WTC11 (cell line): ENCODE measurements around the gene TSPAN10.

Source experiments
- NR2C2 ChIP-seq: sonication (generic); formaldehyde crosslinking; IDR thresholded peaks from 2 replicates; pipeline ENCODE4 v1.8.0; 2022; ENCODE audit warnings: mild to moderate bottlenecking, missing genetic modification reagents
- TEAD4 ChIP-seq: sonication (generic); formaldehyde crosslinking; IDR thresholded peaks from 2 replicates; pipeline ENCODE4 v1.8.0; 2022; ENCODE audit warnings: mild to moderate bottlenecking, missing genetic modification reagents
- ZNF138 ChIP-seq: sonication (generic); formaldehyde crosslinking; conservative IDR thresholded peaks from 2 replicates; pipeline ENCODE4 v1.8.1; 2022; ENCODE audit warnings: mild to moderate bottlenecking, moderate library complexity, missing genetic modification reagents
- TF ChIP-seq, protein P1 (sequence below): fragments of 200-600 bp; IDR thresholded peaks from 2 replicates; pipeline ENCODE4 v1.8.0; 2022; ENCODE audit warnings: antibody characterized with exemption
- TF ChIP-seq, protein P2 (sequence below): sonication (generic); formaldehyde crosslinking; IDR thresholded peaks from 2 replicates; pipeline ENCODE4 v1.8.0; 2023; ENCODE audit warnings: mild to moderate bottlenecking, missing genetic modification reagents

DNA sequence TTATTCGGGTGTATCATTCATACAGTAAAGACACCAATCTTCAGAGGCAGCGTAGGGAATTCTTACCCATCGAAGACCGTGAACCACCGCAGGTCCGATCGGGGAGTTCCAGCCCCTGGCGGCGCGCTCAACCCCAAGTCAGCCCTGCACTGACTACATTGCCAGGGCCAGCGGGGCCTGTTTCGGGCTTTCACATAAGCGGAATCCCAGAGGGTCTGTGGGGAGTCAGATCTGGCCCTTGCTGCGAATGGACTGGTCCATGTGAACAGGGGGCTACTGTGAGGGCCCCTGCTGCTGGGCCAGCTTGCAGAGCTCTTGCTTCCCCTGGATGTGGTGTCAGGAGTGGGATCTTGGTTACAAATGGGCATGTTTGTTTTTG, 11.7 kb downstream of the TSPAN10 start:
- TF ChIP-seq, protein P1, sequence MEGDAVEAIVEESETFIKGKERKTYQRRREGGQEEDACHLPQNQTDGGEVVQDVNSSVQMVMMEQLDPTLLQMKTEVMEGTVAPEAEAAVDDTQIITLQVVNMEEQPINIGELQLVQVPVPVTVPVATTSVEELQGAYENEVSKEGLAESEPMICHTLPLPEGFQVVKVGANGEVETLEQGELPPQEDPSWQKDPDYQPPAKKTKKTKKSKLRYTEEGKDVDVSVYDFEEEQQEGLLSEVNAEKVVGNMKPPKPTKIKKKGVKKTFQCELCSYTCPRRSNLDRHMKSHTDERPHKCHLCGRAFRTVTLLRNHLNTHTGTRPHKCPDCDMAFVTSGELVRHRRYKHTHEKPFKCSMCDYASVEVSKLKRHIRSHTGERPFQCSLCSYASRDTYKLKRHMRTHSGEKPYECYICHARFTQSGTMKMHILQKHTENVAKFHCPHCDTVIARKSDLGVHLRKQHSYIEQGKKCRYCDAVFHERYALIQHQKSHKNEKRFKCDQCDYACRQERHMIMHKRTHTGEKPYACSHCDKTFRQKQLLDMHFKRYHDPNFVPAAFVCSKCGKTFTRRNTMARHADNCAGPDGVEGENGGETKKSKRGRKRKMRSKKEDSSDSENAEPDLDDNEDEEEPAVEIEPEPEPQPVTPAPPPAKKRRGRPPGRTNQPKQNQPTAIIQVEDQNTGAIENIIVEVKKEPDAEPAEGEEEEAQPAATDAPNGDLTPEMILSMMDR = no peak
- TF ChIP-seq, protein P2, sequence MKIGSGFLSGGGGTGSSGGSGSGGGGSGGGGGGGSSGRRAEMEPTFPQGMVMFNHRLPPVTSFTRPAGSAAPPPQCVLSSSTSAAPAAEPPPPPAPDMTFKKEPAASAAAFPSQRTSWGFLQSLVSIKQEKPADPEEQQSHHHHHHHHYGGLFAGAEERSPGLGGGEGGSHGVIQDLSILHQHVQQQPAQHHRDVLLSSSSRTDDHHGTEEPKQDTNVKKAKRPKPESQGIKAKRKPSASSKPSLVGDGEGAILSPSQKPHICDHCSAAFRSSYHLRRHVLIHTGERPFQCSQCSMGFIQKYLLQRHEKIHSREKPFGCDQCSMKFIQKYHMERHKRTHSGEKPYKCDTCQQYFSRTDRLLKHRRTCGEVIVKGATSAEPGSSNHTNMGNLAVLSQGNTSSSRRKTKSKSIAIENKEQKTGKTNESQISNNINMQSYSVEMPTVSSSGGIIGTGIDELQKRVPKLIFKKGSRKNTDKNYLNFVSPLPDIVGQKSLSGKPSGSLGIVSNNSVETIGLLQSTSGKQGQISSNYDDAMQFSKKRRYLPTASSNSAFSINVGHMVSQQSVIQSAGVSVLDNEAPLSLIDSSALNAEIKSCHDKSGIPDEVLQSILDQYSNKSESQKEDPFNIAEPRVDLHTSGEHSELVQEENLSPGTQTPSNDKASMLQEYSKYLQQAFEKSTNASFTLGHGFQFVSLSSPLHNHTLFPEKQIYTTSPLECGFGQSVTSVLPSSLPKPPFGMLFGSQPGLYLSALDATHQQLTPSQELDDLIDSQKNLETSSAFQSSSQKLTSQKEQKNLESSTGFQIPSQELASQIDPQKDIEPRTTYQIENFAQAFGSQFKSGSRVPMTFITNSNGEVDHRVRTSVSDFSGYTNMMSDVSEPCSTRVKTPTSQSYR (CRISPR knock-in tag) = no peak
- TF ChIP-seq ZNF138 (CRISPR knock-in tag) = no peak
- TF ChIP-seq TEAD4 (CRISPR knock-in tag) = no peak
- no peak for TF ChIP-seq NR2C2 (CRISPR knock-in tag)
